Measurements from ENCODE around the gene EHD3.

DNA sequence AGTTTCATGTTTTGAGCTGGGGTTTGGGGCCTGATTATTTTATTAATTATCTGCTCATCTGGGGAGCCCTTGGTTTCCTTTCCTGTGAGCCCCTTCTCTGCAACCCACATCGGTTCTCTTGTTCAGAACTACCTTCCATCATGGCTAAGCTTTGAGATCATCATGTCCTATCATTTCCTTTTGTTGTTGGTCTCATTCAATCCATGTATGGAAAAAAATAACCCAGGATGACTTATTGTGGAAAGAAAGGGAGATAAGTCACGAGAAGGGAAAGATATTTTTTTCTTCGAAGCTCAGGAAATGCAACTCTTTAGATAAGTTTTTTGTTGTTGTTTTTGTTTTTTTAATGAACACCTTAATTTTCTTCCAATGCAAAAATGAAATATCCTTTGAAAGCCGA is 43.7 kb downstream of the EHD3 start:
- TF ChIP-seq, protein P1, sequence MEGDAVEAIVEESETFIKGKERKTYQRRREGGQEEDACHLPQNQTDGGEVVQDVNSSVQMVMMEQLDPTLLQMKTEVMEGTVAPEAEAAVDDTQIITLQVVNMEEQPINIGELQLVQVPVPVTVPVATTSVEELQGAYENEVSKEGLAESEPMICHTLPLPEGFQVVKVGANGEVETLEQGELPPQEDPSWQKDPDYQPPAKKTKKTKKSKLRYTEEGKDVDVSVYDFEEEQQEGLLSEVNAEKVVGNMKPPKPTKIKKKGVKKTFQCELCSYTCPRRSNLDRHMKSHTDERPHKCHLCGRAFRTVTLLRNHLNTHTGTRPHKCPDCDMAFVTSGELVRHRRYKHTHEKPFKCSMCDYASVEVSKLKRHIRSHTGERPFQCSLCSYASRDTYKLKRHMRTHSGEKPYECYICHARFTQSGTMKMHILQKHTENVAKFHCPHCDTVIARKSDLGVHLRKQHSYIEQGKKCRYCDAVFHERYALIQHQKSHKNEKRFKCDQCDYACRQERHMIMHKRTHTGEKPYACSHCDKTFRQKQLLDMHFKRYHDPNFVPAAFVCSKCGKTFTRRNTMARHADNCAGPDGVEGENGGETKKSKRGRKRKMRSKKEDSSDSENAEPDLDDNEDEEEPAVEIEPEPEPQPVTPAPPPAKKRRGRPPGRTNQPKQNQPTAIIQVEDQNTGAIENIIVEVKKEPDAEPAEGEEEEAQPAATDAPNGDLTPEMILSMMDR (IDR thresholded peaks at IDR 0.05 in 8 of 11, conservative IDR thresholded peaks at IDR 0.05 in 3 of 11) = no peak
- no peak for TF ChIP-seq POLR2A (IDR thresholded peaks at IDR 0.05)

Measured in spleen (tissue), 7 donors.